Measurements from ENCODE around the gene ADH7. TPM values are rescaled to one million over a fixed set of nuclear protein-coding genes. Genes with fewer than 3 reads are reported as not detected.

The ADH7 gene
- total RNA-seq = not detected
- long read RNA-seq, donor 1 = 0 reads
- long read RNA-seq, donor 2 = 0 reads

DNA sequence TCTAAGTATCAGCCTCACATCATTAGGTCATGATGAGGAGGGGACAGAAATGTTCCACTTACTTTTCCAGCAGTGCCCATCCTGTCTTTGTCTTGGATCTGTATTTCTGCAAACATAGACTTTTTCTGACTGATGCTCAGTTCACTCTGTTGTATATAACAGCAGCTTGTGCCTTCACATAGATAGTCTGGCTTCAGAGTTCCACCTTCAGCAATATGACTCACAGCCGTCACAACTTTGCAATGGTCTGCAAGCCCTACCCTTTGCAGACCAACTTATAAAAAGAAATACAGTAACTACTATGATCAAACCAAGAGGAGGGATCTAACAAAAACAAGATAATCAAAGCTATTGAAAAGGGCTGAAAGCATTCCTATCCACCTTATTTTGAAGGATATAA lies at the start of gene ADH7:
Gene ADH7, minus strand, starts transcription at position 189 of the 400 bp plus-strand sequence. Its CDS starts 109 bp downstream, at position 80.
- DNase-seq (no peak), ATAC-seq (no peak)
- intact Hi-C loops (cut with DNase I, micrococcal nuclease) = no loop called here
- Histone ChIP-seq H3K4me3 (no peak within 1 kb of the TSS), H3K4me1 (ENCODE audit: low read depth) (no peaks in the 10 kb centered on the region), H3K9me3 (no peaks in the 10 kb centered on the region), H3K36me3 (ENCODE audit: low read depth) (no peaks in the 10 kb centered on the region)
- TF ChIP-seq, protein P1, sequence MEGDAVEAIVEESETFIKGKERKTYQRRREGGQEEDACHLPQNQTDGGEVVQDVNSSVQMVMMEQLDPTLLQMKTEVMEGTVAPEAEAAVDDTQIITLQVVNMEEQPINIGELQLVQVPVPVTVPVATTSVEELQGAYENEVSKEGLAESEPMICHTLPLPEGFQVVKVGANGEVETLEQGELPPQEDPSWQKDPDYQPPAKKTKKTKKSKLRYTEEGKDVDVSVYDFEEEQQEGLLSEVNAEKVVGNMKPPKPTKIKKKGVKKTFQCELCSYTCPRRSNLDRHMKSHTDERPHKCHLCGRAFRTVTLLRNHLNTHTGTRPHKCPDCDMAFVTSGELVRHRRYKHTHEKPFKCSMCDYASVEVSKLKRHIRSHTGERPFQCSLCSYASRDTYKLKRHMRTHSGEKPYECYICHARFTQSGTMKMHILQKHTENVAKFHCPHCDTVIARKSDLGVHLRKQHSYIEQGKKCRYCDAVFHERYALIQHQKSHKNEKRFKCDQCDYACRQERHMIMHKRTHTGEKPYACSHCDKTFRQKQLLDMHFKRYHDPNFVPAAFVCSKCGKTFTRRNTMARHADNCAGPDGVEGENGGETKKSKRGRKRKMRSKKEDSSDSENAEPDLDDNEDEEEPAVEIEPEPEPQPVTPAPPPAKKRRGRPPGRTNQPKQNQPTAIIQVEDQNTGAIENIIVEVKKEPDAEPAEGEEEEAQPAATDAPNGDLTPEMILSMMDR (IDR thresholded peaks at IDR 0.05) = no peak

DNA sequence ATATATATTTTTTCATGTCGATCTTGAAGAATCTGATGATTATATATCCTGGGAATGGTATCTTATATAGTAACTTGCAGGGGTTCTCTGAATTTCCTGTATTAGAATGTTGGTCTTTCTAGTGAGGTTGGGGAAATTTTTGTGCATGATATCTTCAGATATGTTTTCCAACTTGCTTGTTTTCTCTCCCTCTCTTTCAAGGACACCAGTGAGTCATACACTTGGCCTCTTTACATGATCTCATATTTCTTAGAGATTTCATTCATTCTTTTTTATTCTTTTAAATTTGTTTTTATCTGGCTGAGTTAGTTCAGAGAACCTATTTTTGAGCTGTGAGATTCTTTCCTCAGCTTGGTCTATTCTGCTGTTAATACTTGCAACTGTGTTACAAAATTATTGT lies 48.5 kb upstream of the ADH7 start:
- no peaks in the 10 kb centered on the region for H3K36me3 ChIP-seq (ENCODE audit: low read depth)
- H3K4me1 ChIP-seq (ENCODE audit: low read depth) = no peaks in the 10 kb centered on the region
- DNase-seq (no peak), ATAC-seq (no peak)
- peaks cover 30% of the 10 kb centered on the region for H3K9me3 ChIP-seq
- intact Hi-C loops (cut with DNase I, micrococcal nuclease) = no loop called here
- H3K4me3 ChIP-seq = no peak overlapping the region
- TF ChIP-seq, protein P1 (IDR thresholded peaks at IDR 0.05) = no peak

DNA sequence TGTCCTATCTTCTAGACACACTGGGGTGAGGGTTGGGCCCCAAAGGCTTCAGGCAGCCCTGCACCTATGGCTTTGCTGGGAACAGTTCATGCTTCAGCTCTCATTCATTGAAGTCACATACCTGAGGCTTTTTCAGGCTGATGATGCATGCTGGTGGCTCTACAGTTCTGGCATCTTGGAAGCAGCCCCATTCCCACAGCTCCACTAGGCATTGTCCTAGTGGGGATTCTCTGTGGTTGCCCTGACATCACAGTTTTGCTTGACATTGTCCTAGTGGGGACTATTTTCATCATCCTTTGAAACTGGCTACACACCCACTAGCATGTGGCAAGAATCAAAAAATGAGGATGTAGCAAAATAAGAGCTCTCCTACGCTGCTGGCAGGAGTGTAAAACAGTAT lies 38.0 kb upstream of the ADH7 start:
- H3K9me3 ChIP-seq = no peaks in the 10 kb centered on the region
- no peaks in the 10 kb centered on the region for H3K4me1 ChIP-seq (ENCODE audit: low read depth)
- ATAC-seq = no peak
- TF ChIP-seq, protein P1 (IDR thresholded peaks at IDR 0.05) = no peak
- intact Hi-C loops (cut with DNase I, micrococcal nuclease) = no loop called here
- no peaks in the 10 kb centered on the region for H3K36me3 ChIP-seq (ENCODE audit: low read depth)
- H3K4me3 ChIP-seq = no peak overlapping the region
- no peak for DNase-seq

DNA sequence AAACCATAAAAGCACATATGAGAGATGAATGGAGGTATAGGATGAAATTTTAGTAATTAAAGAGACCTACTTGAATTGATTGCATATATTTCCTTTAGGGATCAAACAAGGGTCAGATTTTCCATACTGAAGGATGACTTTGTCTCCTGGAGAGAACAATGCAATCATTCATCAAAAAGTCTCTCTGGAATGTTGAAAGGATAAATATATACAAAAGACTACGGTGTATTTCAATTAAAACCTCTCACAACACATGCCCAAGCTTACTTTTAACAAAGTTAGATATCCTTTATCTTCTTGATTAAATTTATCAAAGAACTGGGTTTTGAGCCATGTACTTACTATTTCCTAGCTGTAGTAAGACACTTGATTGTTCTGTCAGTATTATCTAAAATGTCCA lies 36.8 kb upstream of the ADH7 start:
- no peak overlapping the region for H3K4me3 ChIP-seq
- H3K4me1 ChIP-seq (ENCODE audit: low read depth) = no peaks in the 10 kb centered on the region
- H3K9me3 ChIP-seq = no peaks in the 10 kb centered on the region
- TF ChIP-seq, protein P1 (IDR thresholded peaks at IDR 0.05) = no peak
- DNase-seq (no peak), ATAC-seq (no peak)
- H3K36me3 ChIP-seq (ENCODE audit: low read depth) = no peaks in the 10 kb centered on the region
- intact Hi-C loops (cut with DNase I, micrococcal nuclease) = no loop called here

DNA sequence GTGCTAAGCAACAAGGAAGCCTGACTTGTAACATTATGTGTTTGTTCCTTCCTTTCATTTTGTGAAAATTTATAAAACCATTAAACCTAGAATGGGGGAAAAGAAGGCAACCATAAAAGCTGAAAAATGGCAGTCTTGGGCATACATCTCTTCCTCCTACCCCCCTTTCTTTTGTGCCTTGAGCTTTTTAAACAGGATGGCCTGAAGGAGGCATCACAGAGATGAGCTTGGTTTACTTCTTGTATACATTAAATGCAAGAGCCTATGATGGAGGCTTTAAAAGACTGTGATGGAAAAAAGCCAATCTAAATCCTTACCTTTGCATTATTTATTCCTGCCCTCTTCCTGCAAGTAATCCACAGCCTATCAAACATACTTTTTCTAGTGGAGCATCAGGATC lies 36.2 kb upstream of the ADH7 start:
- TF ChIP-seq, protein P1 (IDR thresholded peaks at IDR 0.05) = no peak
- no peak for DNase-seq
- Histone ChIP-seq H3K4me1 (ENCODE audit: low read depth) (no peaks in the 10 kb centered on the region), H3K36me3 (ENCODE audit: low read depth) (no peaks in the 10 kb centered on the region), H3K9me3 (no peaks in the 10 kb centered on the region), H3K4me3 (no peak overlapping the region)
- no peak for ATAC-seq
- intact Hi-C loops (cut with DNase I, micrococcal nuclease) = no loop called here

DNA sequence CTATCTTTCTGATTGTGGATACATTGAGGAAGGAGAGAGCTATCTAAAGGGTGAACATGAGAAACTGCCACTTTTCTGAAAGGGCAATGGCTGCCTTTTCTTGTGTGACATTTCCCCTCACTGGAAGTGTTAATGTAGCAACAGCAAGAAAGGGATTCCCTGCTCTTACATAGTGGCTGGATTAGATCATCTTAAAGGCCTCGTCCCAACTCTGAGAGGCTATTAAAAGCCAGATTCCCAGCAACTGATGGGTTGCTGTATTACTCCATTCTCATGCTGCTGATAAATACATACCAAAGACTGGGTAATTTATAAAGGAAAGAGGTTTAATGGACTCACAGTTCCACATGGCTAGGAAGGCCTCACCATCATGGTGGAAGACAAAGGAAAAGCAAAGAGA lies 33.7 kb upstream of the ADH7 start:
- DNase-seq = no peak
- intact Hi-C loops (cut with DNase I, micrococcal nuclease) = no loop called here
- Histone ChIP-seq H3K9me3 (no peaks in the 10 kb centered on the region), H3K4me1 (ENCODE audit: low read depth) (no peaks in the 10 kb centered on the region), H3K4me3 (no peak overlapping the region), H3K36me3 (ENCODE audit: low read depth) (no peaks in the 10 kb centered on the region)
- TF ChIP-seq, protein P1 (IDR thresholded peaks at IDR 0.05) = no peak
- ATAC-seq = no peak

Data from mucosa of descending colon (tissue), 3 donors.